Measurements from ENCODE around the gene C3orf38.

Gene C3orf38

GRCh38 chr3:88188436-88188835, 38.7 kb downstream of the C3orf38 start:
- no peaks in the 10 kb centered on the region for H4K20me1 ChIP-seq (ENCODE audit: insufficient read depth, low read length)
- H3K9me3 ChIP-seq (ENCODE audit: low read length), result no peaks in the 10 kb centered on the region
- no peaks in the 10 kb centered on the region for H3K9me2 ChIP-seq (ENCODE audit: low read depth, low read length)
- TF ChIP-seq EZH2 (IDR thresholded peaks at IDR 0.05; ENCODE audit: borderline replicate concordance, low read length) (no peak), CTCF (IDR thresholded peaks at IDR 0.05; ENCODE audit: low read length) (no peak)
- H3K4me2 ChIP-seq (ENCODE audit: low read length), result no peak overlapping the region
- H3K27me3 ChIP-seq (ENCODE audit: insufficient read depth, low read length), result no peaks in the 10 kb centered on the region
- H3F3A ChIP-seq (ENCODE audit: insufficient read depth, low read length), result no peaks in the 10 kb centered on the region
- no peaks in the 10 kb centered on the region for H3K36me3 ChIP-seq (ENCODE audit: insufficient read depth, low read length)
- no peaks in the 10 kb centered on the region for H3K79me2 ChIP-seq (ENCODE audit: insufficient read depth, low read length)
- H2AFZ ChIP-seq (ENCODE audit: low read length), result no peak overlapping the region
- H3K4me1 ChIP-seq (ENCODE audit: insufficient read depth, low read length, severe bottlenecking), result no peaks in the 10 kb centered on the region
- H3K27ac ChIP-seq (ENCODE audit: low read depth, low read length, poor library complexity, severe bottlenecking), result no peak overlapping the region
- H3K4me3 ChIP-seq (ENCODE audit: low read depth, low read length, poor library complexity, severe bottlenecking), result no peak overlapping the region
- no peak overlapping the region for H3K9ac ChIP-seq (ENCODE audit: low read length)

DNA sequence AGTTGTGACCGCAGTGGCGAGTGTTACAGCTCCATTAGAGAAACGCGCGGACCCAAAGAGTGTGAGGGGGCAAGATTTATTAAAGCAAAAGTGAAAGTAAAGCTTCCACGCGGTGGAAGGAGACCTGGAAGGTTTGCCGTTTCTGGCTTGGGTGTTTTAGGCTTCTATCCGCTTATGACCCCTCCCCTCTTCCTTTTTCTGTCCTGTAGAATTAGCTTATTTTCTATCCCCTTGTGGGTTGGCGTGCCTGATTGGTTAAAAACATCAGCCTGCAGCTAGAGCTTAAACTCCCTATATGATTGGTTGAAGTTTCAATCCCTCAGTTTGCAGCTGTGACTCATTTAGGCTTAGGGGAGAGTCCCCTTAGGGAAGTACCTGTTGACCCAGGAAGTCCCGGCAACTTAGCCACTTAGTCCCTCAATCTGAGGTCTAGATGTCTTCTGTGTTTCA, 39.6 kb downstream of the C3orf38 start:
- Histone ChIP-seq H3K27ac (ENCODE audit: low read depth, low read length, poor library complexity, severe bottlenecking) (no peak overlapping the region), H3K9me3 (ENCODE audit: low read length) (no peaks in the 10 kb centered on the region), H3K36me3 (ENCODE audit: insufficient read depth, low read length) (no peaks in the 10 kb centered on the region), H3K4me3 (ENCODE audit: low read depth, low read length, poor library complexity, severe bottlenecking) (no peak overlapping the region), H3F3A (ENCODE audit: insufficient read depth, low read length) (no peaks in the 10 kb centered on the region), H3K9me2 (ENCODE audit: low read depth, low read length) (no peaks in the 10 kb centered on the region), H3K79me2 (ENCODE audit: insufficient read depth, low read length) (no peaks in the 10 kb centered on the region), H2AFZ (ENCODE audit: low read length) (no peak overlapping the region), H3K27me3 (ENCODE audit: insufficient read depth, low read length) (no peaks in the 10 kb centered on the region), H4K20me1 (ENCODE audit: insufficient read depth, low read length) (no peaks in the 10 kb centered on the region), H3K9ac (ENCODE audit: low read length) (no peak overlapping the region), H3K4me2 (ENCODE audit: low read length) (no peak overlapping the region), H3K4me1 (ENCODE audit: insufficient read depth, low read length, severe bottlenecking) (no peaks in the 10 kb centered on the region)
- TF ChIP-seq EZH2 (IDR thresholded peaks at IDR 0.05; ENCODE audit: borderline replicate concordance, low read length) (no peak), CTCF (IDR thresholded peaks at IDR 0.05; ENCODE audit: low read length) (no peak)

DNA sequence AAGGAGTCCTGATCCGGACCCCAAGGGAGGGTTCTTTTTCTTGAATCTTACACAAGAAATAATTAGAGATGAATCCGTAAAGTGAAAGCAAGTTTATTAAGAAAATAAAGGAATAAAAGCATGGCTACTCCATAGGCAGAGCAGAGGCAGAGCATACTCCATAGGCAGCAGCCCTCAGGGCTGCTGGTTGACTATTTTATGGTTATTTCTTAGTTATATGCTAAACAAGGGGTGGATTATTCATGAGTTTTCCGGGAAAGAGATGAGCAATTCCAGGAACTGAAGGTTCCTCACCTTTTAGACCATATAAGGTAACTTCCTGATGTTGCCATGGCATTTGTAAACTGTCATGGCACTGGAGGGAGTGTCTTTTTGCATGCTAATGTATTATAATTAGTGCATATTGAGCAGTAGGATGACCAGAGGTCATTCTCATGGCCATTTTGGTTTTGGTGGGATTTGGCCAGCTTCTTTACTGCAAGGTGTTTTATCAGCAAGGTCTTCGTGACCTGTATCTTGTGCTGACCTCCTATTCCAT, 42.2 kb downstream of the C3orf38 start:
- no peaks in the 10 kb centered on the region for H3K4me1 ChIP-seq (ENCODE audit: insufficient read depth, low read length, severe bottlenecking)
- H3K4me2 ChIP-seq (ENCODE audit: low read length), result no peak overlapping the region
- H3F3A ChIP-seq (ENCODE audit: insufficient read depth, low read length), result no peaks in the 10 kb centered on the region
- H3K36me3 ChIP-seq (ENCODE audit: insufficient read depth, low read length), result no peaks in the 10 kb centered on the region
- no peaks in the 10 kb centered on the region for H3K79me2 ChIP-seq (ENCODE audit: insufficient read depth, low read length)
- H2AFZ ChIP-seq (ENCODE audit: low read length), result no peak overlapping the region
- H3K9me2 ChIP-seq (ENCODE audit: low read depth, low read length), result no peaks in the 10 kb centered on the region
- TF ChIP-seq CTCF (IDR thresholded peaks at IDR 0.05; ENCODE audit: low read length) (no peak), EZH2 (IDR thresholded peaks at IDR 0.05; ENCODE audit: borderline replicate concordance, low read length) (no peak)
- H3K4me3 ChIP-seq (ENCODE audit: low read depth, low read length, poor library complexity, severe bottlenecking), result no peak overlapping the region
- no peak overlapping the region for H3K9ac ChIP-seq (ENCODE audit: low read length)
- no peak overlapping the region for H3K27ac ChIP-seq (ENCODE audit: low read depth, low read length, poor library complexity, severe bottlenecking)
- H4K20me1 ChIP-seq (ENCODE audit: insufficient read depth, low read length), result no peaks in the 10 kb centered on the region
- no peaks in the 10 kb centered on the region for H3K9me3 ChIP-seq (ENCODE audit: low read length)
- H3K27me3 ChIP-seq (ENCODE audit: insufficient read depth, low read length), result no peaks in the 10 kb centered on the region

Data from OCI-LY1 (cell line).